Activated CD4-positive, alpha-beta T cell treated with anti-CD3 and anti-CD28 coated beads for 1 hour (primary cell): ENCODE results near the gene NCOA3.

Experiments used
- DNase-seq: peaks from one replicate; pipeline ENCODE4 v3.0.0-alpha.2; 2020

NCOA3 gene

GRCh38 chr20:47648943-47649342 is 147.3 kb downstream of the NCOA3 start:
- DNase-seq: no peak

- no peak for DNase-seq
Observed at GRCh38 chr20:47652301-47652700, 150.6 kb downstream of the NCOA3 start.

GRCh38 chr20:47652794-47653193 is 151.1 kb downstream of the NCOA3 start:
- DNase-seq: no peak

GRCh38 chr20:47653869-47654268 is 152.2 kb downstream of the NCOA3 start:
- DNase-seq: no peak

- DNase-seq: no peak
Observed at GRCh38 chr20:47654370-47654769, 152.7 kb downstream of the NCOA3 start.

GRCh38 chr20:47655635-47656034 is 153.9 kb downstream of the NCOA3 start:
- no peak for DNase-seq

- DNase-seq: no peak
Observed at GRCh38 chr20:47656318-47656717, 154.6 kb downstream of the NCOA3 start.

GRCh38 chr20:47659904-47660601 is 158.4 kb downstream of the NCOA3 start:
- no peak for DNase-seq

GRCh38 chr20:47660602-47660905 is 158.9 kb downstream of the NCOA3 start:
- DNase-seq: no peak

- DNase-seq: no peak
Observed at GRCh38 chr20:47660983-47661700, 159.5 kb downstream of the NCOA3 start.

- no peak for DNase-seq
Observed at GRCh38 chr20:47661714-47662113, 160.0 kb downstream of the NCOA3 start.

GRCh38 chr20:47662483-47663353 is 161.0 kb downstream of the NCOA3 start:
- DNase-seq: no peak

GRCh38 chr20:47663354-47664067 is 161.8 kb downstream of the NCOA3 start:
- peak; percentile 53 for DNase-seq

GRCh38 chr20:47664068-47664437 is 162.4 kb downstream of the NCOA3 start:
- DNase-seq: no peak

GRCh38 chr20:47664744-47665143 is 163.1 kb downstream of the NCOA3 start:
- no peak for DNase-seq

GRCh38 chr20:47665221-47665991 is 163.7 kb downstream of the NCOA3 start:
- no peak for DNase-seq

GRCh38 chr20:47666304-47666703 is 164.6 kb downstream of the NCOA3 start:
- DNase-seq: no peak

GRCh38 chr20:47667086-47667485 is 165.4 kb downstream of the NCOA3 start:
- DNase-seq: no peak

GRCh38 chr20:47667531-47668312 is 166.0 kb downstream of the NCOA3 start:
- DNase-seq: no peak

- DNase-seq: no peak
Observed at GRCh38 chr20:47668313-47669151, 166.8 kb downstream of the NCOA3 start.

GRCh38 chr20:47669152-47669425 is 167.4 kb downstream of the NCOA3 start:
- DNase-seq: no peak
